CD4-positive, alpha-beta T cell treated with Interleukin-1 beta for 1 hour (primary cell): ENCODE data around the gene RPS18.
A peak's percentile ranks its signal among the peaks of the same experiment; 100 is the strongest.
"Not testable (repeated sequence)": the region's sequence is repeated elsewhere in the genome, so short reads cannot be mapped to it uniquely, and the experiment has no call there.

ENCODE experiments used
- DNase-seq, 2 donors: peaks; one replicate each; pipeline ENCODE4 v3.0.0-alpha.2; 2020 to 2022

Gene RPS18

GRCh38 chr6:33271468-33272274 lies at the start of gene RPS18, which contains the start of gene VPS52:
Gene RPS18, plus strand, starts transcription at chr6:33272075. Its CDS starts 45 bp downstream, at chr6:33272120.
Gene VPS52, minus strand, starts transcription at chr6:33271876. Its CDS starts 201 bp downstream, at chr6:33271675.
- DNase-seq = peak; percentile 96

GRCh38 chr6:33226503-33227120 lies 45.3 kb upstream of the RPS18 start:
- DNase-seq = not testable (repeated sequence)

DNA sequence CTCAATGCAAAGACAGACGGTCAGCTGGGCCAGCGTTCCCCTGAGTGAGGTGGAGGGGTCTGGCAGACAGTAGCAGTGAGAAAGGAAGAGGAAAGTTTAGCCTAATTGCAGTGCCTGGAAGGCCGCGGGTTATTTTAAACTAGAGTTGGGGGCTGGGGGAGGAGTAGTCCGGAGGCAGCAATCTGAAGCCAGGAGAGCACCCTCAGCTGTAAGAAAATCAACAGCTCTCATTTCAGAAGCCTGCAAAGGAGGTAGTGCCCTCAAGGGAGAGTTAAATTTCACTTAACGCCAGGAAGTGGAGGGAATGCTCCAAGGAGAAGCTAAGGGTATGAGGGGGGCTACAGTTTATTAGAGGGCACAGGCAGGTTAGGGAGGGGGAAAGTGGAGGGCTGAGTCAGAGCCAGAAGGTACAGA lies 36.6 kb upstream of the RPS18 start:
- DNase-seq = no peak

DNA sequence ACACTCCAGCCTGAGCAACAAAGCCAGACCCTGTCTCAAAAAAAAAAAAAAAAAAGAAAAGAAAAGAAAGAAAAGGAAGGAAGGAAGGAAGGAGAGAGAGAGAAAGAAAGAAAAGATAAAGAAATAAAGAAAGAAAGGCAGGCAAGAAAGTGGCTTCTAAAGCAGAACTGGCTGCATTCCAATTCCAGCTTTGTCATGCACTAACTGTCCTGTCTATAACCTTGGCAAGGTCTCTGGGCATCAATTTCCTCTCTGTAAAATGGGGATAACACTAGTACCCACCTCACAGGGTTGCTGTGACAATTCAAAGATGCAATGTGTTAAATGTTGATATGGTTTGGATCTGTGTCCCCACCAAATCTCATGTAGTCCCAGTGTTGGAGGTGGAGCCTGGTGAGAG lies 35.5 kb upstream of the RPS18 start:
- DNase-seq = no peak

- no peak for DNase-seq
These were observed 35.0 kb upstream of the RPS18 start for GRCh38 chr6:33236852-33237251.

- DNase-seq = no peak
These were observed 34.1 kb upstream of the RPS18 start for GRCh38 chr6:33237741-33238140.

DNA sequence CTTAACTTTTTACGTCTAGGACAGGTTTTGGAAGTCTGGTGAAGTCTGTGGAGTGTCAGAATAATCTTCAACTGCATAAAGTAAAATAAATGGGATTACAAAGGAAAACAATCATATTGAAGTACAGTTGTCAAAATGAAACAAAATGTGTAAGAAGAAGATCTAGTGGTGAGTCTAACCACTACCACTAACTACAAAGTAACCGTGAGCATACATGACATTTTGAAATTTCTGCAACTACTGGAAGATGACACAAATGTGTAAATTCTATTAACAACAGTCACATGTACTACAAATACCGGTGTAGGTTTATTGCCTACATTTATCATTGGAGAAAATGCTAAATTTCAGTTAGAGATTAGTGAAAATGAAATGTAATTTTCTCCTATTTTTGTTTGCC lies 29.9 kb upstream of the RPS18 start:
- no peak for DNase-seq

GRCh38 chr6:33243476-33243875 lies 28.4 kb upstream of the RPS18 start:
- DNase-seq = no peak

- peak; percentile 89 to 90 for DNase-seq
These were observed 23.8 kb upstream of the RPS18 start for GRCh38 chr6:33247977-33248642.

DNA sequence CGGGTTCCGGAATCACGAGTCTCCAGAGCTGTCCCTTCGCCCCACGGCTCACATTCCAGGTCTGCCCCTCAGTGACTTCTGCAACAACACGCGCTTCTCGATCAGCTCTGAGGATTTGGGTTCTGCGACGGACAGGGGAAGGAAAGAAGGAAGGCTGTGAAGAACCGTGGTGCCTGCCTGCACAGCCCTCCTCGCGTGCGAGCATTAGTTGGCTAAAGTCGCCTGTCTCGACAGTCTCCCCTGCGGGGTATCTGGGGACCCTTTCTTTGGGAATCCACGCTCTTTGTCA lies 23.3 kb upstream of the RPS18 start:
- DNase-seq = peak in 1 of 2 donors; percentile 36

GRCh38 chr6:33248932-33249731 lies 22.7 kb upstream of the RPS18 start:
- DNase-seq = peak; percentile 99

GRCh38 chr6:33249732-33250630 lies 21.9 kb upstream of the RPS18 start:
- no peak for DNase-seq

- no peak for DNase-seq
These were observed 21.1 kb upstream of the RPS18 start for GRCh38 chr6:33250731-33251130.

GRCh38 chr6:33251395-33252012 lies 20.4 kb upstream of the RPS18 start:
- DNase-seq = no peak

GRCh38 chr6:33252759-33253158 lies 19.1 kb upstream of the RPS18 start:
- DNase-seq = no peak

GRCh38 chr6:33254591-33254990 lies 17.3 kb upstream of the RPS18 start:
- DNase-seq = no peak

GRCh38 chr6:33259032-33259431 lies 12.8 kb upstream of the RPS18 start:
- DNase-seq = no peak

GRCh38 chr6:33262490-33262889 lies 9.4 kb upstream of the RPS18 start:
- DNase-seq = not testable (repeated sequence)

DNA sequence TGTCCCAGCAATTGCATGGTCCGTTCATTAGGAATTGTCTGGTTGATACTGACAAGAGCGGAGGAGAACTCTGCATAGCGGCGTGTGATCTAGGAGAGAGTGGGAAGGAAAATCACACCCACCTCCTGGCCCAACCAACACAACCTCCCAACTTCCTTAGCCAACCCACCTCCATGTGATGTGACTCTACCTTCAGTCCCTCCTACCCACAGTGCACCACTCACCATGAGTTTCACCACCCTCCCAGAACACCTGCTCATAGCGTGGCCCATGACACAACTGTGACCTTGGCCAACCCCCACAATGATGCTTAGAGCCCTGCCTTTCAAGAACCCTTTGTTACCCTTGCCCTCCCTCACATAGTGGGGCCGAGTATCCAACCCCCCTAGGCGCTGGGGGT lies 7.9 kb upstream of the RPS18 start:
- no peak for DNase-seq

DNA sequence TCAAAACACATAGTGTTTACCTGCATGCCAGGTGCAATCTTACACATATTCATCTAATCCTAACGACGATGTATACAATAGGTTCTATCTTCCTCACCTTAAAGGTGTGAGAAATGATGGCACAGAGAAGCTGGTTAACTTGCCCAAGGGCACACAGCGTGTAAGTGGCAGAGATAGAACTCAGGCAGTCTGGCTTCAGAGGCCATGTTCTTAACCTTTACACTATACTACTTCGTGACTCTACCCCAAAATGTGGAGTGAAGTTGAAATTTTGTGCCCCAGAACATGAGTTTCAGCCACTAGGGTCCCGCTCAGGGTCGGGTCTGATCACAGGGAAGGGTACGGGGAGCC lies 783 bp upstream of the RPS18 start:
- DNase-seq = no peak

DNA sequence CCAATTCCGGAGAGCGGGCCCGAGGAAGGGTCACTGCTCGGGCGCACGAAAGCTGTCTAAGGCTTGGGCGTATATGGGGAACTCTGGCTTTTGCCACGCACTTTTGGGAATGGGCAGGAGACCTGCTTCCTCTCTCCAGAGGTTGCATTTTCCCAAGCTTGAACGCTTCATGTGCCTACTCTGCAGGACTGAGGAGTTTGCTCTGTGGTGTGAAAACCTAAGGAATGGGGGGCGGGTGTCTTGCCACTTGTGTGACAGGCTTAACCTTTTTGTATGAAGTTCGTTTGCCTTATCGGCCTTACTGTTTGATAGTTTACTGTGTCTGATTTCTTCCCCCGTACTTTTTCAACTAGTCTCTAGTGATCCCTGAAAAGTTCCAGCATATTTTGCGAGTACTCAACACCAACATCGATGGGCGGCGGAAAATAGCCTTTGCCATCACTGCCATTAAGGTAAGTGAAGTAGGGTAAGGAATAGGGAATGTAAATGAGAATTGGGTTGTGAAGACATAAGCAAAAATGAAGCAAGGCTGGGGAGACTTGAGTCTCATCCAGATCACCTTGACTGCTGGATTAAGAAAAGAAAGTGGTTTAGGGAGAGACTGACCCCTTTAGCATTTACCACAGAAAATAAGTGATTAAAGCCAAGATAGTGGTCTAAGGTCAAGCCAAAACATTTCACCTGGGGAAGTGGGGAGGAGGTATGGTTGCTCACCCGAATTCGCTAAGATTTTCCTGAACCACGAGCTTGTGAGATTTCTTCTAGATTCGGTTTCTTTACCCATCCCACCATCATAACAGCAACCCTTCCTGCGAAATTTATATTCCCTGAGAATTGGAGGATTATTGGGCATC lies 627 bp downstream of the RPS18 start:
- peak in 1 of 2 donors; percentile 28 for DNase-seq
